Measurements from ENCODE around the gene SPEN.

DNA sequence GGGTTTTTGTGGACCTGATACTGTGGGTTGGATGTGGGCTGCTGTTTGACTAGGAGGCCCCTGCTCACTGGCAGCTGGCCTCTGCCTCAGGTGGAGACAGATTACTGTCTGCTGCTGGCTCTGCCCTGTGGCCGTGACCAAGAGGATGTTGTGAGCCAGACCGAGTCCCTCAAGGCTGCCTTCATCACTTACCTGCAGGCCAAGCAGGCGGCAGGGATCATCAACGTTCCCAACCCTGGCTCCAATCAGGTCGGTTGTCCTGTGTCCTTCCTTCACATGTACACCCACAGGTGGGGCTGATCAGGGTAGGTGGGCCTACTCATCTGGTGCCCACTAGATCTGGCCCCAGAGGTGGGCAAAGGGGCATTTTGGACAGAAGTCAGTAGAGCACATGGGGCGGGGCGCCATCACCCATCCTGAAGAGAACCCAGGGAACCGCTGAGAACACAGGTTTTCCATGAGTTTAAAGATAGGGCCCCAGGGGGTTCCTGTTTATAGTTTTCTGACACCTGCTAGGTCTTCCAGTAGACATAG, 91.2 kb downstream of the SPEN start:
- TF ChIP-seq CTCF (IDR thresholded peaks at IDR 0.05) (no peak), ZFX (IDR thresholded peaks at IDR 0.05; ENCODE audit: borderline replicate concordance) (no peak)

Measured in 22Rv1 (cell line).